ENCODE results near the gene PARVA. TPM values are rescaled to one million over a fixed set of nuclear protein-coding genes. Genes with fewer than 3 reads are reported as not detected.
A peak's percentile ranks its signal among the peaks of the same experiment; 100 is the strongest.

Gene PARVA
- total and polyA plus RNA-seq, 8 donors: 18.8 to 116 (median 43.0) TPM

DNA sequence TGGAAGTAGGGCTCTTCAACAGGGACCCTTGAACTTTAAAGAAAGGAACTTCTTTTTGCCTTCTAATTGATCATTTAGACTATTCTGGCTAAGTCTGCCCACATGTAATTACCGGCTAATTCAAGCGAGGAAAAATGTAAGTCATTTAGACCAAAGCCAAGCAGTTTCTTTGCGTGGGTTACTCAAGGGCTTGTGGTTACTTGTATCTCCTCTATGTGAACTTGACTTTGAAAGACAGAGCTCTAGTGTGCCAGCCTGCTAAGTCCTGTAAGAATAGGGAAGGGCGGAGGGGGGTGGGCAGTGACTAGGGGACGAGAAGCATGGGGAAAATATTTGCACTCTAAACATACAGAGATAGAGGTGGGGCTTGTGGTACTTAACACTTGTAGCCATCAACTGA is 151.7 kb downstream of the PARVA start:
- no peak overlapping the region for H3K4me3 ChIP-seq
- no peak for DNase-seq
- TF ChIP-seq POLR2A (IDR thresholded peaks at IDR 0.05): no peak
- TF ChIP-seq POLR2AphosphoS5 (IDR thresholded peaks at IDR 0.05): no peak
- no peak for TF ChIP-seq EP300 (IDR thresholded peaks at IDR 0.05)
- TF ChIP-seq, protein P1, sequence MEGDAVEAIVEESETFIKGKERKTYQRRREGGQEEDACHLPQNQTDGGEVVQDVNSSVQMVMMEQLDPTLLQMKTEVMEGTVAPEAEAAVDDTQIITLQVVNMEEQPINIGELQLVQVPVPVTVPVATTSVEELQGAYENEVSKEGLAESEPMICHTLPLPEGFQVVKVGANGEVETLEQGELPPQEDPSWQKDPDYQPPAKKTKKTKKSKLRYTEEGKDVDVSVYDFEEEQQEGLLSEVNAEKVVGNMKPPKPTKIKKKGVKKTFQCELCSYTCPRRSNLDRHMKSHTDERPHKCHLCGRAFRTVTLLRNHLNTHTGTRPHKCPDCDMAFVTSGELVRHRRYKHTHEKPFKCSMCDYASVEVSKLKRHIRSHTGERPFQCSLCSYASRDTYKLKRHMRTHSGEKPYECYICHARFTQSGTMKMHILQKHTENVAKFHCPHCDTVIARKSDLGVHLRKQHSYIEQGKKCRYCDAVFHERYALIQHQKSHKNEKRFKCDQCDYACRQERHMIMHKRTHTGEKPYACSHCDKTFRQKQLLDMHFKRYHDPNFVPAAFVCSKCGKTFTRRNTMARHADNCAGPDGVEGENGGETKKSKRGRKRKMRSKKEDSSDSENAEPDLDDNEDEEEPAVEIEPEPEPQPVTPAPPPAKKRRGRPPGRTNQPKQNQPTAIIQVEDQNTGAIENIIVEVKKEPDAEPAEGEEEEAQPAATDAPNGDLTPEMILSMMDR (IDR thresholded peaks at IDR 0.05): no peak
- 70 to 82% (median 76%) methylated on average over 5 of the region's 5 CpGs for WGBS, 5 donors
- intact Hi-C loops (cut with DNase I; ENCODE audit: low total_unique reads): no loop called here
- H3K27ac ChIP-seq: peak overlapping the region in 1 of 5 donors; percentile 5
- peaks cover 0 to 47% (median 3%) of the 10 kb centered on the region in 4 donors for H3K4me1 ChIP-seq
- peaks cover 16 to 67% (median 57%) of the 10 kb centered on the region in 4 donors for H3K36me3 ChIP-seq
- no peaks in the 10 kb centered on the region for H3K27me3 ChIP-seq
- no peaks in the 10 kb centered on the region for H3K9me3 ChIP-seq

DNA sequence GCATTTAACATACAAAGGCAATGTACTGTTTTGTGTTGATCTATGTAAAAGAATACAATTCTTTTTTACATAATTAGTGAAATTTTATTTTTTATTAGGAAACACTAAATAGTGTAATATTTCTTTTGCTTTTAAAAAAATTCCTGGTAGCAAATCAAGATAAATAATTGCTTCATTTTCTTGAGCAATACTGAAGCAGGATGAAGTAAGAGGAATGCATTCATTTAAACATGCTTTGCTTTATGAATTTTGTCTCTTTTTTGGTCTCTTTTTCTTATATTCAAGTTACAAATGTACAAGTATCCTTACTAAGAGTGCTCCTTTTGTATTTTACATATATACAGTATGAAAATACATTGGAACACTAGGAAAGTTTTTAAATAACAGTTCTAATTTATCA is 152.4 kb downstream of the PARVA start:
- Histone ChIP-seq H3K9me3 (no peaks in the 10 kb centered on the region), H3K4me3 (no peak overlapping the region), H3K27me3 (no peaks in the 10 kb centered on the region), H3K4me1 (peaks cover 0 to 51% (median 5%) of the 10 kb centered on the region in 4 donors), H3K27ac (peak overlapping the region in 3 of 5 donors; percentile 5 to 27 (median 19)), H3K36me3 (peaks cover 16 to 67% (median 54%) of the 10 kb centered on the region in 4 donors)
- intact Hi-C loops (cut with DNase I; ENCODE audit: low total_unique reads): no loop called here
- no peak for DNase-seq
- TF ChIP-seq EP300 (IDR thresholded peaks at IDR 0.05) (no peak), POLR2AphosphoS5 (IDR thresholded peaks at IDR 0.05) (no peak), POLR2A (IDR thresholded peaks at IDR 0.05) (no peak)
- TF ChIP-seq, protein P1 (IDR thresholded peaks at IDR 0.05): no peak

DNA sequence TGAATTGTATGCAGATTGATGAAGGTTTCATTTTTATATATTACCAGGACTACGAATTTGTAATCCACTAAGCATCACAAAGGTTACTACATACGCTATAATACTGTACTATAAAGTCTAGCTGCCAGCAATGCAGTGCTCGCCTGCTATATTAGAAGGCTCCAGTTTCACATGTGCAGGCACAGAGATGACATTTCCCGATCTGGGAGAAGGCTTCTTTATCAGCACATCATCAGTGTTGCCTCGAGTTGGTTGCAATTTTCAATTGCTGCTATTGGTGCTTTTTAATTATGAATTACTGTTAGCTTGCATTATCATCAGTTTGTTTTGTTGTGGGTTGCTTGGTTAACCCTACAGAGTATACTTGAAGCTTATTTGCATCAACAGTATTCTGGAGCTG is 153.6 kb downstream of the PARVA start:
- 77 to 84% (median 81%) methylated on average over 5 of the region's 5 CpGs for WGBS, 5 donors
- intact Hi-C loops (cut with DNase I; ENCODE audit: low total_unique reads): no loop called here
- Histone ChIP-seq H3K9me3 (no peaks in the 10 kb centered on the region), H3K27ac (no peak overlapping the region), H3K36me3 (peaks cover 16 to 58% (median 52%) of the 10 kb centered on the region in 4 donors), H3K4me1 (peaks cover 0 to 45% (median 5%) of the 10 kb centered on the region in 4 donors), H3K27me3 (no peaks in the 10 kb centered on the region), H3K4me3 (no peak overlapping the region)
- DNase-seq: no peak
- TF ChIP-seq, protein P1 (IDR thresholded peaks at IDR 0.05): no peak
- no peak for TF ChIP-seq EP300 (IDR thresholded peaks at IDR 0.05)
- TF ChIP-seq POLR2A (IDR thresholded peaks at IDR 0.05): no peak
- TF ChIP-seq POLR2AphosphoS5 (IDR thresholded peaks at IDR 0.05): no peak

DNA sequence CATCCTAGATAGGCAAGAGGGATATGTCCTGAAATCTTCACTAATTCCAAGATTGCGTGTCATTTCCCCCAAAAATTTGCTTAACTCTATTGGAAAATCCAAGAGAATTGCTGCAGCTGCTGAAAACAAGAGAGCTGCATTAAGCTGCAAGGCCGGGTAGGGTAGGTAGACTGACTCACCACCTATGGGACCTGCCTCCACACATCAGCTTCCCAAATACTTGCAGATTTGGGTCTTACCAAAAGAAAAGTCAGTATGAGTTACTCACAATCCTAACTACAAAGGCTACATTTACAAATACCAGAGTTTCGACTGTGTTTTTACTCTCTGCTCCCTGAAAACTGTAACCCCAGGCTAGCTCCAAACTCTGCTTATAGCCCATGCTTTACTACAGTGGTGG is 154.3 kb downstream of the PARVA start:
- Histone ChIP-seq H3K4me3 (no peak overlapping the region), H3K36me3 (peaks cover 16 to 55% (median 51%) of the 10 kb centered on the region in 4 donors), H3K27ac (no peak overlapping the region), H3K4me1 (peaks cover 0 to 38% (median 6%) of the 10 kb centered on the region in 4 donors), H3K27me3 (no peaks in the 10 kb centered on the region), H3K9me3 (no peaks in the 10 kb centered on the region)
- TF ChIP-seq POLR2A (IDR thresholded peaks at IDR 0.05) (no peak), EP300 (IDR thresholded peaks at IDR 0.05) (no peak), POLR2AphosphoS5 (IDR thresholded peaks at IDR 0.05) (no peak)
- TF ChIP-seq, protein P1 (IDR thresholded peaks at IDR 0.05): no peak
- intact Hi-C loops (cut with DNase I; ENCODE audit: low total_unique reads): no loop called here
- WGBS, 5 donors: 84 to 93% (median 92%) methylated on average over 3 of the region's 3 CpGs
- DNase-seq: no peak

Measured in stomach (tissue), 9 donors.